Stimulated activated memory B cell treated with anti-CD40 and anti-IgM and Interleukin-4, amounts not matched to agents 10 μg/mL and 1 μg/mL and 100 μg/mL, for 72 hours (primary cell): Measurements from ENCODE around the gene AUH.
A peak's percentile ranks its signal among the peaks of the same experiment; 100 is the strongest.
"Not testable (repeated sequence)": the region's sequence is repeated elsewhere in the genome, so short reads cannot be mapped to it uniquely, and the experiment has no call there.

Experiments used
- ATAC-seq: fragments of 150-1000 bp; cut with Tn5 transposase; 2 replicates; pipeline ENCODE4 v1.10.0; 2021
- H3K27ac Mint-ChIP-seq: one replicate; pipeline ENCODE4 v1.8.0; 2022; ENCODE audit warnings: mild to moderate bottlenecking, mixed read lengths
- H3K27me3 Mint-ChIP-seq: one replicate; pipeline ENCODE4 v1.8.0; 2022; ENCODE audit warnings: mixed read lengths
- H3K36me3 Mint-ChIP-seq: one replicate; pipeline ENCODE4 v1.8.0; 2022; ENCODE audit warnings: mixed read lengths
- H3K4me1 Mint-ChIP-seq: one replicate; pipeline ENCODE4 v1.8.0; 2022; ENCODE audit warnings: mixed read lengths
- H3K4me3 Mint-ChIP-seq: one replicate; pipeline ENCODE4 v1.8.0; 2022; ENCODE audit warnings: mild to moderate bottlenecking, moderate library complexity, mixed read lengths
- H3K9me3 Mint-ChIP-seq: one replicate; pipeline ENCODE4 v1.8.0; 2022; ENCODE audit warnings: mixed read lengths

The AUH gene

GRCh38 chr9:91391412-91391811 is 29.7 kb upstream of the AUH start:
- Mint-ChIP-seq H3K27me3 (no peaks in the 10 kb centered on the region), H3K4me3 (no peak overlapping the region), H3K36me3 (no peaks in the 10 kb centered on the region), H3K27ac (no peak overlapping the region), H3K4me1 (peaks cover 12% of the 10 kb centered on the region), H3K9me3 (no peaks in the 10 kb centered on the region)
- no peak for ATAC-seq

DNA sequence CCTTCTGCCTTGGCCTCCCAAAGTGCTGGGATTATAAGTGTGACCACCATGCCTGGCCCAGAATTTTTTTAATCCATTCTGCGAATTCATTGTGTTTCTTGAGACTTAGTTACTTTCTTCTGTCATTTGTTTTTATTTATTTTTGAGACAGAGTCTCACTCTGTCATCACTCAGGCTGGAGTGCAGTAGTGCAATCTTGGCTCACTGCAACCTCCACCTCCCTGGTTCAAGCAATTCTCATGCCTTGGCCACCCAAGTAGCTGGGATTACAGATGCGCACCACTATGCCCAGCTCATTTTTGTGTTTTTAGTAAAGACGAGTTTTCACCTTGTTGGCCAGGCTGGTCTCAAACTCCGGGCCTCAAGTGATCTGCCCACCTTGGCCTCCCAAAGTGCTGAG is 28.0 kb upstream of the AUH start:
- H3K36me3 Mint-ChIP-seq, H3K4me3 Mint-ChIP-seq, H3K9me3 Mint-ChIP-seq, ATAC-seq, H3K27ac Mint-ChIP-seq, H3K27me3 Mint-ChIP-seq, H3K4me1 Mint-ChIP-seq: not testable (repeated sequence)

DNA sequence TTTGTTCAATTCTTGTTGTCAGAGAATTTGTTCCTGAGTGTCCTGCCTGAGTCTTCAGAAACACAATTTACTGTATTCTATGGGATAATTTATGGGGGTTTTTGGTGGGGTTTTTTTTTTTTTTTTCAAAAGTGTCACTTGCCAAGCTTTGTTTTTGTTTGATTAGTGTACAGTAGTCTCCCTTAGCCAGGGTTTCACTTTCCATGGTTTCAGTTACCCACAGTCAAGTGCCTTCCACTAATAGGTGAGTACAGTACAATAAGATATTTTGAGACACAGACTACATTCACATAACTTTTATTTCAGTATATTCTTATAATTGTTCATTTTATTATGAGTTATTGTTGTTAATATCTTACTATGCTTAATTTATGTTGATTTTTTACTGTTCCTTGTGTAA is 25.0 kb upstream of the AUH start:
- H3K27ac Mint-ChIP-seq, result no peak overlapping the region
- no peaks in the 10 kb centered on the region for H3K27me3 Mint-ChIP-seq

GRCh38 chr9:91384954-91385353 is 23.2 kb upstream of the AUH start:
- Mint-ChIP-seq H3K4me1 (no peaks in the 10 kb centered on the region), H3K27ac (no peak overlapping the region), H3K36me3 (no peaks in the 10 kb centered on the region), H3K4me3 (no peak overlapping the region), H3K9me3 (no peaks in the 10 kb centered on the region), H3K27me3 (no peaks in the 10 kb centered on the region)
- ATAC-seq, result no peak

More for the DNA sequence above, 25.0 kb upstream of the AUH start:
- Mint-ChIP-seq H3K4me3 (no peak overlapping the region), H3K9me3 (no peaks in the 10 kb centered on the region), H3K36me3 (no peaks in the 10 kb centered on the region), H3K4me1 (no peaks in the 10 kb centered on the region)
- ATAC-seq, result peak; percentile 39

GRCh38 chr9:91383577-91383976 is 21.9 kb upstream of the AUH start:
- H3K4me3 Mint-ChIP-seq, result no peak overlapping the region
- no peak for ATAC-seq
- H3K27ac Mint-ChIP-seq, result no peak overlapping the region
- H3K4me1 Mint-ChIP-seq, result no peaks in the 10 kb centered on the region
- no peaks in the 10 kb centered on the region for H3K36me3 Mint-ChIP-seq
- H3K27me3 Mint-ChIP-seq, result no peaks in the 10 kb centered on the region
- H3K9me3 Mint-ChIP-seq, result no peaks in the 10 kb centered on the region

GRCh38 chr9:91382298-91382697 is 20.6 kb upstream of the AUH start:
- ATAC-seq, result no peak
- no peak overlapping the region for H3K4me3 Mint-ChIP-seq
- no peaks in the 10 kb centered on the region for H3K4me1 Mint-ChIP-seq
- peaks cover 6% of the 10 kb centered on the region for H3K36me3 Mint-ChIP-seq
- H3K9me3 Mint-ChIP-seq, result peaks cover 4% of the 10 kb centered on the region
- no peaks in the 10 kb centered on the region for H3K27me3 Mint-ChIP-seq
- H3K27ac Mint-ChIP-seq, result no peak overlapping the region

- no peaks in the 10 kb centered on the region for H3K27me3 Mint-ChIP-seq
- H3K4me3 Mint-ChIP-seq, result no peak overlapping the region
- H3K9me3 Mint-ChIP-seq, result peaks cover 4% of the 10 kb centered on the region
- no peak overlapping the region for H3K27ac Mint-ChIP-seq
- H3K36me3 Mint-ChIP-seq, result peaks cover 6% of the 10 kb centered on the region
- ATAC-seq, result no peak
- no peaks in the 10 kb centered on the region for H3K4me1 Mint-ChIP-seq
Observed at GRCh38 chr9:91379426-91379825, 17.7 kb upstream of the AUH start.

GRCh38 chr9:91378695-91379127 is 17.0 kb upstream of the AUH start:
- Mint-ChIP-seq H3K27ac (no peak overlapping the region), H3K9me3 (peaks cover 4% of the 10 kb centered on the region), H3K27me3 (no peaks in the 10 kb centered on the region), H3K4me3 (no peak overlapping the region), H3K4me1 (no peaks in the 10 kb centered on the region), H3K36me3 (peaks cover 6% of the 10 kb centered on the region)
- no peak for ATAC-seq

- not testable (repeated sequence) for ATAC-seq, H3K4me1 Mint-ChIP-seq, H3K27me3 Mint-ChIP-seq, H3K36me3 Mint-ChIP-seq, H3K27ac Mint-ChIP-seq, H3K4me3 Mint-ChIP-seq, H3K9me3 Mint-ChIP-seq
Observed at GRCh38 chr9:91378054-91378453, 16.3 kb upstream of the AUH start.

DNA sequence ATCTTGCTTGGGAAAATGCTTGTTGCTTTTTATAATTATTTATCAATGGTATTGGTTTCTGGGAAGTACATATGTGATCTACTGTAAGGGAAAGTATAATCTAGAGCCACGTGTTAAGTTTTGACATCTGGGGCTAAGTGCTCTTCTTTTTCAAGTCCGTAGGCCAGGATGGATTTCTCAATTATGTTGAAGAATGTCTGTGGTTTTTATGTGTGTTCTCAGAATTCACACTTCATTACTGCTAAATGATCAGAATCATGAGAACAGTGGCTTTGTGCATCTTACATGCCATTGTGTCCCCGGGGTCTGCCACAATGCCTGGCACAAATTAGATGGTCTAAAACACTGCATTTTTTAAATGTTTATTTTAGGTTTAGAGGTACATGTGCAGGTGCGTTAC is 14.5 kb upstream of the AUH start:
- no peak overlapping the region for H3K4me3 Mint-ChIP-seq
- H3K36me3 Mint-ChIP-seq, result peaks cover 6% of the 10 kb centered on the region
- no peaks in the 10 kb centered on the region for H3K27me3 Mint-ChIP-seq
- no peak overlapping the region for H3K27ac Mint-ChIP-seq
- peaks cover 4% of the 10 kb centered on the region for H3K9me3 Mint-ChIP-seq
- peaks cover 6% of the 10 kb centered on the region for H3K4me1 Mint-ChIP-seq
- ATAC-seq, result no peak

GRCh38 chr9:91374939-91375338 is 13.2 kb upstream of the AUH start:
- no peak for ATAC-seq
- Mint-ChIP-seq H3K27ac (no peak overlapping the region), H3K9me3 (peaks cover 4% of the 10 kb centered on the region)

GRCh38 chr9:91371894-91372293 is 10.2 kb upstream of the AUH start:
- H3K9me3 Mint-ChIP-seq, result no peaks in the 10 kb centered on the region
- ATAC-seq, result no peak
- no peak overlapping the region for H3K4me3 Mint-ChIP-seq
- no peaks in the 10 kb centered on the region for H3K27me3 Mint-ChIP-seq
- peaks cover 6% of the 10 kb centered on the region for H3K4me1 Mint-ChIP-seq
- no peak overlapping the region for H3K27ac Mint-ChIP-seq
- H3K36me3 Mint-ChIP-seq, result no peaks in the 10 kb centered on the region

More at GRCh38 chr9:91374939-91375338, 13.2 kb upstream of the AUH start:
- H3K36me3 Mint-ChIP-seq, result peaks cover 6% of the 10 kb centered on the region
- no peak overlapping the region for H3K4me3 Mint-ChIP-seq
- peaks cover 6% of the 10 kb centered on the region for H3K4me1 Mint-ChIP-seq
- H3K27me3 Mint-ChIP-seq, result no peaks in the 10 kb centered on the region

- not testable (repeated sequence) for H3K4me1 Mint-ChIP-seq, H3K36me3 Mint-ChIP-seq, H3K9me3 Mint-ChIP-seq, H3K27ac Mint-ChIP-seq, H3K27me3 Mint-ChIP-seq, ATAC-seq, H3K4me3 Mint-ChIP-seq
Observed at GRCh38 chr9:91370006-91370405, 8.3 kb upstream of the AUH start.

GRCh38 chr9:91364702-91365101 is 3.0 kb upstream of the AUH start:
- H3K4me3 Mint-ChIP-seq, result no peak overlapping the region
- H3K27ac Mint-ChIP-seq, result no peak overlapping the region
- no peak for ATAC-seq
- H3K27me3 Mint-ChIP-seq, result no peaks in the 10 kb centered on the region
- H3K9me3 Mint-ChIP-seq, result no peaks in the 10 kb centered on the region
- peaks cover 16% of the 10 kb centered on the region for H3K4me1 Mint-ChIP-seq
- peaks cover 18% of the 10 kb centered on the region for H3K36me3 Mint-ChIP-seq

DNA sequence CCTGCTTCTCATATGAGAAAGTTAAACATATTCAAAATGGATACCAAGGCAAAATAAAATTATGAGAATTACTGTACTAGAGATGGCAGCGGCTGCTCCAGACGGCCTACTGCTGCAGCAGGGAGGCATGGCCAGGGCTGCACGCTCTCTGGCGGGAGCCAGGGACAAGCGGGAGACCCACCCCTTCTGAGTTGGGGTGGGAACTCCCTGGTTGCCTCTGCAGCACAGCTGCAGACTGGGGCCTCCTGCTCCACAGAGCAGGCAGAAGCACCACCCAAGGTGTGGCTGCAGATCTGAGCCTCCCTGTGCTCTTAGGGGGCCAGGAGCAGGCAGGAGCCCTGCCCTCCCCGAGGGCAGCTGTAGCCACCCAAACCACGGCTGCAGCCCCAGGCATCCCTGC is 2.3 kb upstream of the AUH start:
- H3K9me3 Mint-ChIP-seq, result no peaks in the 10 kb centered on the region
- ATAC-seq, result no peak
- no peaks in the 10 kb centered on the region for H3K27me3 Mint-ChIP-seq
- no peak overlapping the region for H3K4me3 Mint-ChIP-seq
- H3K27ac Mint-ChIP-seq, result peak overlapping the region; percentile 18
- peaks cover 23% of the 10 kb centered on the region for H3K4me1 Mint-ChIP-seq
- H3K36me3 Mint-ChIP-seq, result peaks cover 25% of the 10 kb centered on the region

DNA sequence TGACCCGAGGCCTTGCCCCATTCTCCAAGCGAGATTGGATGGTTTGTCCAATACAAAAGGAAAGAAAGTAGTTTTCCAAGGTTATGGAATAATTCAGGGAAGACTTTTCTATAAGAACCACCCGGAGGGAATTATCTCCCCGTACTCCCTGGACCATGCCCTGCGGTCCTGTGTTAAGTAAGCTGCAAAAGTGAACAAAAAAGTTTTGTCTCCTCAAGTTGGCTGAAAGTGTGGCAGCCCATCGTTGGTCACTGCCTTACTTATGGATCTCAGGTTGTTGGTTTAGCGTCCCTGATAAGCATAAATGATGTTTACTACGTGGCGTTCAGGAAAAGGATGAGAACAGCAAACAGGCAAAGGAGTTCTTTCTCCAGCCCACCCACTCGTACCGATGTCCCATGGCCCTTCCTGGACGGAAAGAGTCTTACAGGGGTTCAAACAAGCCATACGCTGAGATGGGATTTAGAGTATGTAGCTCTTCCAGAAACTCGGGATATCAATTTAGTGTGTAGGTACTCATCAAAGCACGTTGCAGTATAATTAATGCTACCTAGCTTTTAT is 413 bp upstream of the AUH start:
- ATAC-seq, result peak; percentile 6
- no peaks in the 10 kb centered on the region for H3K27me3 Mint-ChIP-seq
- no peaks in the 10 kb centered on the region for H3K9me3 Mint-ChIP-seq
- H3K4me3 Mint-ChIP-seq, result peak overlapping the region; percentile 96
- peaks cover 41% of the 10 kb centered on the region for H3K4me1 Mint-ChIP-seq
- H3K27ac Mint-ChIP-seq, result peak overlapping the region; percentile 85
- H3K36me3 Mint-ChIP-seq, result peaks cover 40% of the 10 kb centered on the region
